Stimulated activated CD4-positive, alpha-beta T cell treated with anti-CD3 and anti-CD28 coated beads, TNF-alpha, amount 100 ng/mL, for 24 hours (primary cell): ENCODE measurements around the gene METTL6.
A peak's percentile ranks its signal among the peaks of the same experiment; 100 is the strongest.
"Not testable (repeated sequence)": the region's sequence is repeated elsewhere in the genome, so short reads cannot be mapped to it uniquely, and the experiment has no call there.

Experiments used
- DNase-seq, 3 experiments: peaks; one replicate each; pipeline ENCODE4 v3.0.0-alpha.2; 2020; ENCODE audit warnings: low read depth in 3 of 3

Gene METTL6

GRCh38 chr3:15427182-15427880 is at the start of gene METTL6, which contains the start of gene EAF1:
METTL6 (minus strand) TSS chr3:15427544; CDS start chr3:15426511, 1,033 bp downstream.
EAF1 (plus strand) TSS chr3:15427598; CDS start chr3:15427780, 182 bp downstream.
- peak; percentile 80 to 89 (median 83) for DNase-seq

GRCh38 chr3:15476378-15476777 is 49.0 kb upstream of the METTL6 start:
- DNase-seq: no peak

GRCh38 chr3:15475161-15475560 is 47.8 kb upstream of the METTL6 start:
- DNase-seq: no peak

GRCh38 chr3:15471861-15472260 is 44.5 kb upstream of the METTL6 start:
- no peak for DNase-seq

GRCh38 chr3:15470849-15471248 is 43.5 kb upstream of the METTL6 start:
- no peak for DNase-seq

GRCh38 chr3:15470261-15470660 is 42.9 kb upstream of the METTL6 start:
- DNase-seq: no peak

- no peak for DNase-seq
These were observed 40.2 kb upstream of the METTL6 start for GRCh38 chr3:15467227-15468181.

- DNase-seq: no peak
These were observed 38.7 kb upstream of the METTL6 start for GRCh38 chr3:15465876-15466585.

- no peak for DNase-seq
These were observed 35.1 kb upstream of the METTL6 start for GRCh38 chr3:15462451-15462850.

GRCh38 chr3:15460891-15461531 is 33.7 kb upstream of the METTL6 start:
- DNase-seq: no peak

GRCh38 chr3:15458212-15458780 is 31.0 kb upstream of the METTL6 start:
- DNase-seq: no peak

GRCh38 chr3:15456915-15457314 is 29.6 kb upstream of the METTL6 start:
- not testable (repeated sequence) for DNase-seq

- no peak for DNase-seq
These were observed 29.0 kb upstream of the METTL6 start for GRCh38 chr3:15456321-15456720.

GRCh38 chr3:15455756-15456155 is 28.4 kb upstream of the METTL6 start:
- DNase-seq: no peak

GRCh38 chr3:15454965-15455364 is 27.6 kb upstream of the METTL6 start:
- DNase-seq: no peak

GRCh38 chr3:15453991-15454625 is 26.8 kb upstream of the METTL6 start:
- DNase-seq: no peak

- no peak for DNase-seq
These were observed 26.2 kb upstream of the METTL6 start for GRCh38 chr3:15453501-15453900.

GRCh38 chr3:15452961-15453360 is 25.6 kb upstream of the METTL6 start:
- no peak for DNase-seq

- no peak for DNase-seq
These were observed 24.8 kb upstream of the METTL6 start for GRCh38 chr3:15452156-15452555.

- no peak for DNase-seq
These were observed 24.1 kb upstream of the METTL6 start for GRCh38 chr3:15451216-15452113.
